K562 (cell line): ENCODE measurements around the gene KAZN. TPM values are rescaled to one million over a fixed set of nuclear protein-coding genes. Genes with fewer than 3 reads are reported as not detected.

Experiments used
- ATAC-seq: fragments of 200-7000 bp; cut with Tn5 transposase; 3 replicates; pipeline ENCODE4 v1.9.1; 2020; ENCODE audit warnings: moderate library complexity
- BruUV-seq: library from RNA; stranded (reverse); fragments of 400-500 nt; replicated peaks from 2 replicates; lab custom pipeline; 2021; lab: Mats Ljungman, UMichigan
- CTCF ChIA-PET: fragments of 300-600 bp; formaldehyde crosslinking; extraction: SDS; loops from one replicate; lab custom pipeline; 2021; ENCODE audit warnings: low intra/inter-chr PET ratio; lab: Yijun Ruan, JAX
- POLR2A ChIA-PET: fragments of 300-600, 350-650 bp; sonication (Branson Sonifier 250); formaldehyde crosslinking; extraction: SDS; loops from one replicate; lab custom pipeline; 2021; ENCODE audit warnings: antibody characterized with exemption, inconsistent platforms; lab: Yijun Ruan, JAX
- DNase-seq, 4 experiments: peaks; one replicate each; pipeline versions ENCODE4 v3.0.0 to v3.0.0-alpha.2; 2011 to 2018; ENCODE audit warnings: low spot score in 3 of 4, mixed read lengths in 3 of 4; ENCODE audit errors: extremely low read depth in 1 of 4
- FAIRE-seq: peaks from 2 replicates; lab custom pipeline; 2011; peaks lifted over from hg19 to GRCh38; lab: Jason Lieb, UNC
- H2AFZ ChIP-seq: 2 replicates; pipeline ENCODE4 v1.6.0; 2011; ENCODE audit warnings: low read depth, low read length, control low read depth, inconsistent platforms
- H3K27ac ChIP-seq: fragments of 200-600 bp; 3 replicates; pipeline ENCODE4 v1.8.0; 2011; ENCODE audit warnings: low read depth, mild to moderate bottlenecking, control low read depth, inconsistent platforms, low read length, moderate library complexity, mixed read lengths; ENCODE audit errors: extremely low read depth
- H3K27me3 ChIP-seq, 2 experiments: fragments of 300-600 bp in 1 of 2; 2 replicates in 1 of 2; 3 replicates in 1 of 2; pipeline versions ENCODE4 v1.6.0 to v1.8.0; 2011; ENCODE audit warnings: inconsistent platforms in 2 of 2, low read length in 2 of 2, mild to moderate bottlenecking in 1 of 2, mixed read lengths in 1 of 2, moderate library complexity in 1 of 2; ENCODE audit not compliant: control insufficient read depth in 2 of 2, insufficient read depth in 2 of 2
- H3K36me3 ChIP-seq: fragments of 300-600 bp; 3 replicates; pipeline ENCODE4 v1.8.0; 2011; ENCODE audit warnings: mild to moderate bottlenecking, low read length, inconsistent platforms; ENCODE audit not compliant: control insufficient read depth, insufficient read depth
- H3K4me1 ChIP-seq, 2 experiments: fragments of 200-600 bp in 1 of 2; replicated peaks in 1 of 2; 2 replicates in 1 of 2; 3 replicates in 1 of 2; pipeline versions ENCODE4 v1.5.1 to v1.8.0; 2011; ENCODE audit warnings: inconsistent platforms in 2 of 2, low read length in 2 of 2, mild to moderate bottlenecking in 1 of 2, mixed read lengths in 1 of 2, moderate library complexity in 1 of 2; ENCODE audit not compliant: control insufficient read depth in 2 of 2, insufficient read depth in 2 of 2
- H3K4me2 ChIP-seq: 2 replicates; pipeline ENCODE4 v1.6.1; 2011; ENCODE audit warnings: low read length, control low read depth, inconsistent platforms, mixed read lengths; ENCODE audit not compliant: insufficient read depth
- H3K4me3 ChIP-seq: fragments of 200-600 bp; sonication (generic), shearing (Covaris generic); 2 replicates; pipeline ENCODE4 v1.5.1; 2016; ENCODE audit warnings: control low read depth, inconsistent platforms
- H3K79me2 ChIP-seq: fragments of 200-600 bp; 3 replicates; pipeline ENCODE4 v1.8.0; 2011; ENCODE audit warnings: low read length, inconsistent platforms; ENCODE audit not compliant: control insufficient read depth, insufficient read depth
- H3K9ac ChIP-seq, 2 experiments: 2 replicates each; pipeline versions ENCODE4 v1.6.0 to v1.6.1; 2011; ENCODE audit warnings: low read depth in 2 of 2, low read length in 2 of 2, control low read depth in 1 of 2, inconsistent platforms in 1 of 2, mild to moderate bottlenecking in 1 of 2, mixed read lengths in 1 of 2; ENCODE audit not compliant: insufficient read depth in 1 of 2
- H3K9me1 ChIP-seq: one replicate; pipeline ENCODE4 v1.6.0; 2011; ENCODE audit warnings: inconsistent platforms, mild to moderate bottlenecking, low read length, moderate library complexity; ENCODE audit not compliant: control insufficient read depth, insufficient read depth
- H3K9me3 ChIP-seq: replicated peaks from 2 replicates; pipeline ENCODE4 v1.5.1; 2011; ENCODE audit warnings: low read depth, low read length, inconsistent platforms; ENCODE audit not compliant: control insufficient read depth, insufficient read depth
- H4K20me1 ChIP-seq: replicated peaks from 2 replicates; pipeline ENCODE4 v1.6.1; 2011; ENCODE audit warnings: low read length, inconsistent platforms, mixed read lengths; ENCODE audit not compliant: control insufficient read depth, insufficient read depth
- CBX8 ChIP-seq: fragments of 200-600 bp; sonication (generic); IDR thresholded peaks from 2 replicates; pipeline ENCODE4 v1.6.1; 2012; ENCODE audit warnings: borderline replicate concordance, mixed run types, low read depth, mild to moderate bottlenecking, moderate library complexity, mixed read lengths, low read length, control low read depth, inconsistent platforms; ENCODE audit not compliant: poor library complexity, severe bottlenecking; ENCODE audit errors: extremely low read depth
- GABPB1 ChIP-seq: sonication (generic); formaldehyde crosslinking; IDR thresholded peaks from 2 replicates; pipeline ENCODE4 v1.8.0; 2022; ENCODE audit warnings: mild to moderate bottlenecking, missing genetic modification reagents
- MAZ ChIP-seq, 2 experiments: fragments of 450-650 bp in 1 of 2; sonication (generic) in 1 of 2; formaldehyde crosslinking; IDR thresholded peaks in 1 of 2; conservative IDR thresholded peaks in 1 of 2; 2 replicates each; pipeline versions ENCODE4 v1.4.0 to v1.5.0; 2020; ENCODE audit warnings: mild to moderate bottlenecking in 1 of 2, missing genetic modification reagents in 1 of 2
- NEUROD1 ChIP-seq: fragments of 150-350 bp; IDR thresholded peaks from 2 replicates; pipeline ENCODE4 v1.6.1; 2014; ENCODE audit warnings: borderline replicate concordance, low read length, low read depth; ENCODE audit not compliant: partially characterized antibody
- NR1H2 ChIP-seq: sonication (generic); formaldehyde crosslinking; IDR thresholded peaks from 2 replicates; pipeline ENCODE4 v1.4.0; 2020; ENCODE audit warnings: mild to moderate bottlenecking, missing genetic modification reagents
- SMAD2 ChIP-seq: fragments of 150-350 bp; IDR thresholded peaks from 2 replicates; pipeline ENCODE4 v1.6.1; 2014; ENCODE audit warnings: low read depth, mild to moderate bottlenecking, low read length
- SMARCA5 ChIP-seq: fragments of 450-650 bp; IDR thresholded peaks from 2 replicates; pipeline ENCODE4 v1.6.1; 2016
- TAL1 ChIP-seq: fragments of 450-650 bp; IDR thresholded peaks from 2 replicates; pipeline ENCODE4 v1.6.1; 2016; ENCODE audit warnings: mild to moderate bottlenecking
- ZNF551 ChIP-seq: fragments of 250-450 bp; sonication (Bioruptor Pico); IDR thresholded peaks from 2 replicates; pipeline ENCODE4 v1.5.0; 2021; ENCODE audit warnings: mild to moderate bottlenecking, moderate library complexity
- ZNF583 ChIP-seq: fragments of 250-450 bp; sonication (Bioruptor Pico); IDR thresholded peaks from 2 replicates; pipeline ENCODE4 v1.4.0; 2020
- ZNF696 ChIP-seq: fragments of 250-450 bp; sonication (Bioruptor Pico); conservative IDR thresholded peaks from 2 replicates; pipeline ENCODE4 v1.4.0; 2020; ENCODE audit warnings: mild to moderate bottlenecking, moderate library complexity
- WGBS: fragments of 100-300 bp; shearing (Covaris generic); methylation state at CpG from one replicate; pipeline ENCODE4 v1.1.6; 2016; ENCODE audit warnings: low coverage, mixed read lengths; ENCODE audit not compliant: insufficient coverage; ENCODE audit errors: missing lambda C conversion rate; 5-methylcytosine and 5-hydroxymethylcytosine counted together
- in situ Hi-C: fragments of 300-500 bp; cut with MboI; formaldehyde crosslinking; loops from 4 replicates; pipeline ENCODE4 v1.15.0; 2018; ENCODE audit warnings: inconsistent platforms, mixed read lengths
- intact Hi-C: fragments of 100-400 bp; cut with micrococcal nuclease; formaldehyde crosslinking; loops from 2 replicates; pipeline ENCODE4 v1.14.2; 2022
- polyA plus RNA-seq, 8 experiments: library from polyadenylated mRNA; depleted of rRNA in 4 of 8; stranded (reverse) in 5 of 8; unstranded in 3 of 8; fragments of >200 nt; fragmentation: Nextera tagmentation in 2 of 8; fragmentation: Illumina TruSeq in 1 of 8; extraction: Ambion mirVana in 2 of 8; extraction: Trizol in 1 of 8; gene quantifications; 2 replicates each; pipeline versions ENCODE4 v1.2.1 to v1.2.3, GENCODE V29; 2011 to 2014; ENCODE audit warnings: inconsistent platforms in 1 of 8, missing spikeins in 1 of 8
- total RNA-seq, 7 experiments: library from RNA; depleted of rRNA in 6 of 7; stranded (reverse); fragments of >200 nt in 6 of 7; fragmentation: Illumina TruSeq in 2 of 7; extraction: Trizol in 2 of 7; gene quantifications; 2 replicates each; pipeline versions ENCODE4 v1.2.1 to v1.2.3, GENCODE V29; 2011 to 2021; ENCODE audit warnings: low replicate concordance in 1 of 7
- TF ChIP-seq, protein P1 (sequence below): fragments of 200-400 bp; formaldehyde crosslinking; IDR thresholded peaks from 2 replicates; pipeline ENCODE4 v1.6.1; 2017; ENCODE audit warnings: mild to moderate bottlenecking, low read depth, low read length, moderate library complexity
- TF ChIP-seq, protein P2 (sequence below): conservative IDR thresholded peaks from 2 replicates; pipeline ENCODE4 v1.6.1; 2011; ENCODE audit warnings: low read depth, mild to moderate bottlenecking, low read length; ENCODE audit not compliant: control insufficient read depth
- TF ChIP-seq, protein P3 (sequence below): sonication (generic); formaldehyde crosslinking; IDR thresholded peaks from 2 replicates; pipeline ENCODE4 v1.8.1; 2023; ENCODE audit warnings: mild to moderate bottlenecking, missing genetic modification reagents
- TF ChIP-seq, protein P4 (sequence below): sonication (generic); formaldehyde crosslinking; IDR thresholded peaks from 2 replicates; pipeline ENCODE4 v1.9.0; 2022; ENCODE audit warnings: mild to moderate bottlenecking, missing genetic modification reagents

Gene KAZN
- total and polyA plus RNA-seq, 9 of the 15 experiments (the other 6 are each of a cell fraction or from before 2014, with no cell fraction given) = 2.1 to 21.6 (median 5.4) TPM

DNA sequence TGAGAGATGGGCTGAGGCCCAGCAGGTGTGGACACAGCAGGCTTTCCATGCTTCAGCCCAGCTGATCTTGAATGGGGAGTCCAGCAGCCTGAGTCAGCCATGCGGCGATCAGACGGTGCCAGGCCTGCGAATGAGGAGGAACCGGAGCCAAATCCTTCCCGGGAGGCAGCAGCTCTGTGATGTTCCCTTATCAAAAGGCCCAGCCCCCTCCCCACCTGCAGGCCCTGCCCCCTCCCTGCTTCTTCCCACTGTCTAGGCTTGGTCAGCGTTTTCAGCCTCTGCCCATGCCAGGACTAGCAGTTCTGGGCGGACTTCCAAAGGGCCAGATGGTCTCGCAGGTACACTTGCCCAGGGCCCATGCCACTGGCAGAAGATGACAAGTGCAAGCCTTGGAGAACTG, 253.8 kb downstream of the KAZN start:
- no peak for FAIRE-seq
- H3K9me1 ChIP-seq = no peaks in the 10 kb centered on the region
- no peak overlapping the region for H3K4me3 ChIP-seq
- BruUV-seq = no TSS peak
- H3K27ac ChIP-seq = no peak overlapping the region
- no peak for DNase-seq
- no peak overlapping the region for H3K4me2 ChIP-seq
- no peaks in the 10 kb centered on the region for H3K9me3 ChIP-seq
- no peaks in the 10 kb centered on the region for H4K20me1 ChIP-seq
- no peaks in the 10 kb centered on the region for H3K79me2 ChIP-seq
- POLR2A ChIA-PET = interaction anchor here (0.7 kb wide), 1 partner anchor 27 kb away, joined by 5 read pairs; no protein-coding TSS in a partner anchor
- ATAC-seq = no peak
- H3K9ac ChIP-seq = no peak overlapping the region
- intact Hi-C loops = no loop called here
- H2AFZ ChIP-seq = no peak overlapping the region
- peaks cover 0 to 6% of the 10 kb centered on the region in 2 experiments; a peak in 4 of 5 replicates for H3K4me1 ChIP-seq
- in situ Hi-C loops = loop anchor here (25.0 kb wide), 1 partner anchor 740 kb away; no protein-coding TSS in a partner anchor
- 6% methylated on average over 3 of the region's 9 CpGs for WGBS
- peaks cover 45 to 49% of the 10 kb centered on the region in 2 experiments for H3K27me3 ChIP-seq
- CTCF ChIA-PET = no interaction called here
- H3K36me3 ChIP-seq = no peaks in the 10 kb centered on the region
- no peak for TF ChIP-seq NR1H2 (CRISPR knock-in tag)
- TF ChIP-seq TAL1 = no peak
- TF ChIP-seq, protein P1, sequence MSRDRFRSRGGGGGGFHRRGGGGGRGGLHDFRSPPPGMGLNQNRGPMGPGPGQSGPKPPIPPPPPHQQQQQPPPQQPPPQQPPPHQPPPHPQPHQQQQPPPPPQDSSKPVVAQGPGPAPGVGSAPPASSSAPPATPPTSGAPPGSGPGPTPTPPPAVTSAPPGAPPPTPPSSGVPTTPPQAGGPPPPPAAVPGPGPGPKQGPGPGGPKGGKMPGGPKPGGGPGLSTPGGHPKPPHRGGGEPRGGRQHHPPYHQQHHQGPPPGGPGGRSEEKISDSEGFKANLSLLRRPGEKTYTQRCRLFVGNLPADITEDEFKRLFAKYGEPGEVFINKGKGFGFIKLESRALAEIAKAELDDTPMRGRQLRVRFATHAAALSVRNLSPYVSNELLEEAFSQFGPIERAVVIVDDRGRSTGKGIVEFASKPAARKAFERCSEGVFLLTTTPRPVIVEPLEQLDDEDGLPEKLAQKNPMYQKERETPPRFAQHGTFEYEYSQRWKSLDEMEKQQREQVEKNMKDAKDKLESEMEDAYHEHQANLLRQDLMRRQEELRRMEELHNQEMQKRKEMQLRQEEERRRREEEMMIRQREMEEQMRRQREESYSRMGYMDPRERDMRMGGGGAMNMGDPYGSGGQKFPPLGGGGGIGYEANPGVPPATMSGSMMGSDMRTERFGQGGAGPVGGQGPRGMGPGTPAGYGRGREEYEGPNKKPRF = no peak
- no peak for TF ChIP-seq MAZ (CRISPR knock-in tag; conservative IDR thresholded peaks at IDR 0.05 in 1 of 2, IDR thresholded peaks at IDR 0.05 in 1 of 2)
- TF ChIP-seq, protein P2, sequence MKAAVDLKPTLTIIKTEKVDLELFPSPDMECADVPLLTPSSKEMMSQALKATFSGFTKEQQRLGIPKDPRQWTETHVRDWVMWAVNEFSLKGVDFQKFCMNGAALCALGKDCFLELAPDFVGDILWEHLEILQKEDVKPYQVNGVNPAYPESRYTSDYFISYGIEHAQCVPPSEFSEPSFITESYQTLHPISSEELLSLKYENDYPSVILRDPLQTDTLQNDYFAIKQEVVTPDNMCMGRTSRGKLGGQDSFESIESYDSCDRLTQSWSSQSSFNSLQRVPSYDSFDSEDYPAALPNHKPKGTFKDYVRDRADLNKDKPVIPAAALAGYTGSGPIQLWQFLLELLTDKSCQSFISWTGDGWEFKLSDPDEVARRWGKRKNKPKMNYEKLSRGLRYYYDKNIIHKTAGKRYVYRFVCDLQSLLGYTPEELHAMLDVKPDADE = no peak
- TF ChIP-seq CBX8 = no peak
- TF ChIP-seq ZNF551 (CRISPR knock-in tag) = no peak
- TF ChIP-seq ZNF696 (CRISPR knock-in tag) = no peak
- TF ChIP-seq SMAD2 = no peak
- TF ChIP-seq ZNF583 (CRISPR knock-in tag) = no peak
- TF ChIP-seq SMARCA5 = no peak
- TF ChIP-seq, protein P3, sequence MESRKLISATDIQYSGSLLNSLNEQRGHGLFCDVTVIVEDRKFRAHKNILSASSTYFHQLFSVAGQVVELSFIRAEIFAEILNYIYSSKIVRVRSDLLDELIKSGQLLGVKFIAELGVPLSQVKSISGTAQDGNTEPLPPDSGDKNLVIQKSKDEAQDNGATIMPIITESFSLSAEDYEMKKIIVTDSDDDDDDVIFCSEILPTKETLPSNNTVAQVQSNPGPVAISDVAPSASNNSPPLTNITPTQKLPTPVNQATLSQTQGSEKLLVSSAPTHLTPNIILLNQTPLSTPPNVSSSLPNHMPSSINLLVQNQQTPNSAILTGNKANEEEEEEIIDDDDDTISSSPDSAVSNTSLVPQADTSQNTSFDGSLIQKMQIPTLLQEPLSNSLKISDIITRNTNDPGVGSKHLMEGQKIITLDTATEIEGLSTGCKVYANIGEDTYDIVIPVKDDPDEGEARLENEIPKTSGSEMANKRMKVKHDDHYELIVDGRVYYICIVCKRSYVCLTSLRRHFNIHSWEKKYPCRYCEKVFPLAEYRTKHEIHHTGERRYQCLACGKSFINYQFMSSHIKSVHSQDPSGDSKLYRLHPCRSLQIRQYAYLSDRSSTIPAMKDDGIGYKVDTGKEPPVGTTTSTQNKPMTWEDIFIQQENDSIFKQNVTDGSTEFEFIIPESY (CRISPR knock-in tag) = no peak
- TF ChIP-seq, protein P4, sequence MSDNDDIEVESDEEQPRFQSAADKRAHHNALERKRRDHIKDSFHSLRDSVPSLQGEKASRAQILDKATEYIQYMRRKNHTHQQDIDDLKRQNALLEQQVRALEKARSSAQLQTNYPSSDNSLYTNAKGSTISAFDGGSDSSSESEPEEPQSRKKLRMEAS = no peak
- TF ChIP-seq NEUROD1 = no peak
- TF ChIP-seq GABPB1 (CRISPR knock-in tag) = no peak
